Activated CD8-positive, alpha-beta memory T cell treated with anti-CD3 and anti-CD28 coated beads, Interleukin-2, amount 50 U/mL, for 24 hours (primary cell): ENCODE results near the gene FSD1L.
"Not testable (repeated sequence)": the region's sequence is repeated elsewhere in the genome, so short reads cannot be mapped to it uniquely, and the experiment has no call there.

Source experiments
- DNase-seq: peaks from one replicate; pipeline ENCODE4 v3.0.0-alpha.2; 2020; ENCODE audit errors: extremely low read depth

FSD1L gene

GRCh38 chr9:105557804-105558610 is 110.2 kb downstream of the FSD1L start, which contains the start of gene FKTN:
TSS of gene FKTN (plus strand) at chr9:105558131. CDS start at chr9:105575033, 16,902 bp downstream.
- peak; percentile 44 for DNase-seq

GRCh38 chr9:105572455-105572854 is 124.6 kb downstream of the FSD1L start:
- DNase-seq = no peak

- DNase-seq = not testable (repeated sequence)
These were observed 132.1 kb downstream of the FSD1L start for GRCh38 chr9:105579952-105580351.

- DNase-seq = not testable (repeated sequence)
These were observed 133.7 kb downstream of the FSD1L start for GRCh38 chr9:105581550-105581949.

GRCh38 chr9:105593145-105593544 is 145.3 kb downstream of the FSD1L start:
- DNase-seq = no peak
